ENCODE measurements around the gene NCOA7. TPM values are rescaled to one million over a fixed set of nuclear protein-coding genes. Genes with fewer than 3 reads are reported as not detected.
A peak's percentile ranks its signal among the peaks of the same experiment; 100 is the strongest.

Gene NCOA7
- polyA plus RNA-seq, 1 of the 3 experiments (the other 2 are of a cell fraction) = 16.3 TPM

GRCh38 chr6:125824946-125825771 is 34.4 kb downstream of the NCOA7 start:
- Histone ChIP-seq H3K27me3 (ENCODE audit: insufficient read depth) (no peaks in the 10 kb centered on the region), H3K9ac (no peak overlapping the region), H4K20me1 (ENCODE audit: insufficient read depth) (no peaks in the 10 kb centered on the region), H3K4me2 (no peak overlapping the region), H3K9me3 (no peaks in the 10 kb centered on the region), H3F3A (replicated peaks; ENCODE audit: insufficient read depth) (peaks cover 4% of the 10 kb centered on the region), H3K4me1 (ENCODE audit: control insufficient read depth in 1 of 2, insufficient read depth in 2 of 2, low read depth in 1 of 2, low read length in 1 of 2) (peaks cover 6 to 33% of the 10 kb centered on the region in 2 experiments; a peak in 3 of 4 replicates), H3K79me2 (ENCODE audit: insufficient read depth) (no peaks in the 10 kb centered on the region), H3K27ac (ENCODE audit: low read depth in 2 of 2, low read length in 1 of 2) (peak overlapping the region; percentile 20 to 79; a peak in 3 of 4 replicates), H3K4me3 (ENCODE audit: low read depth in 2 of 2, low read length in 1 of 2) (no peak overlapping the region), H3K36me3 (replicated peaks in 1 of 2; ENCODE audit: control insufficient read depth in 1 of 2, insufficient read depth in 2 of 2, low read length in 1 of 2) (peaks cover 10 to 14% of the 10 kb centered on the region in 2 experiments), H2AFZ (ENCODE audit: low read depth) (no peak overlapping the region), H3K9me2 (no peaks in the 10 kb centered on the region)
- POLR2A ChIA-PET = interaction anchor here (0.6 to 1.7 kb wide), 3 partner anchors 9 to 161 kb away, joined by 4 to 14 read pairs (median 4); partner anchors contain the start of genes NCOA7 and TRMT11
- CTCF ChIA-PET = interaction anchor here (1.0 to 4.8 kb wide), 5 partner anchors 13 to 1691 kb away, joined by 3 to 31 read pairs (median 4); partner anchors contain the start of gene NCOA7
- 59% methylated on average over 8 of the region's 8 CpGs for WGBS (ENCODE audit: low lambda C conversion rate)
- peak; percentile 50 for DNase-seq
- TF ChIP-seq YY1 (IDR thresholded peaks at IDR 0.05; ENCODE audit: low read depth) = no peak
- no peak for TF ChIP-seq MAX (IDR thresholded peaks at IDR 0.05; ENCODE audit: low read depth)
- TF ChIP-seq FOXM1 (IDR thresholded peaks at IDR 0.05; ENCODE audit: low read depth) = no peak
- TF ChIP-seq ZBTB33 (IDR thresholded peaks at IDR 0.05; ENCODE audit: borderline replicate concordance, low read depth) = no peak
- TF ChIP-seq PBX3 (IDR thresholded peaks at IDR 0.05) = no peak
- no peak for TF ChIP-seq TAF1 (IDR thresholded peaks at IDR 0.05; ENCODE audit: borderline replicate concordance, low read depth, low read length)
- peak; percentile 64 for TF ChIP-seq GATA2 (CRISPR knock-in tag; IDR thresholded peaks at IDR 0.05)
- TF ChIP-seq TCF12 (IDR thresholded peaks at IDR 0.05) = peak; percentile 65
- no peak for TF ChIP-seq SMC3 (IDR thresholded peaks at IDR 0.05; ENCODE audit: low read depth, low read length)
- TF ChIP-seq JUND (IDR thresholded peaks at IDR 0.05) = no peak
- no peak for TF ChIP-seq RFX5 (IDR thresholded peaks at IDR 0.05; ENCODE audit: low read length)
- no peak for TF ChIP-seq USF1 (IDR thresholded peaks at IDR 0.05; ENCODE audit: borderline replicate concordance, low read depth)
- no peak for TF ChIP-seq CTCF (IDR thresholded peaks at IDR 0.05)
- TF ChIP-seq FOXJ3 (CRISPR knock-in tag; IDR thresholded peaks at IDR 0.05) = 0 out of 2 replicates have a peak, but pooled peaks have one; percentile 43
- TF ChIP-seq MXI1 (IDR thresholded peaks at IDR 0.05; ENCODE audit: low read depth, low read length) = no peak; the same call in 1 of the 2 replicates
- no peak for TF ChIP-seq REST (IDR thresholded peaks at IDR 0.05; ENCODE audit: low read depth, low read length)
- TF ChIP-seq ELF1 (IDR thresholded peaks at IDR 0.05) = no peak
- no peak for TF ChIP-seq RXRA (IDR thresholded peaks at IDR 0.05; ENCODE audit: borderline replicate concordance, low read depth)
- TF ChIP-seq RCOR1 (IDR thresholded peaks at IDR 0.05; ENCODE audit: low read length) = peak; percentile 94
- peak in 1 of 2 experiments; percentile 98; a peak in 2 of 4 replicates for TF ChIP-seq EP300 (IDR thresholded peaks at IDR 0.05; ENCODE audit: borderline replicate concordance in 1 of 2, low read depth in 1 of 2, low read length in 1 of 2)
- no peak for TF ChIP-seq GABPA (IDR thresholded peaks at IDR 0.05; ENCODE audit: low read depth)
- TF ChIP-seq TEAD4 (IDR thresholded peaks at IDR 0.05; ENCODE audit: borderline replicate concordance, insufficient read depth) = no peak
- TF ChIP-seq SIN3A (IDR thresholded peaks at IDR 0.05; ENCODE audit: borderline replicate concordance, low read depth, low read length) = no peak

All from SK-N-SH (cell line).